Caco-2 (cell line): ENCODE measurements around the gene RGS13. TPM values are rescaled to one million over a fixed set of nuclear protein-coding genes. Genes with fewer than 3 reads are reported as not detected.

Experiments
- BruUV-seq: library from RNA; stranded (reverse); fragments of 400-500 nt; replicated peaks from 2 replicates; lab custom pipeline; 2021; lab: Mats Ljungman, UMichigan
- CTCF ChIA-PET: fragments of 300-600 bp; sonication (Branson Sonifier 250); formaldehyde crosslinking; loops from one replicate; lab custom pipeline; 2022; ENCODE audit warnings: antibody characterized with exemption; lab: Charles Lee
- POLR2A ChIA-PET: fragments of 300-600 bp; sonication (Branson Sonifier 250); formaldehyde crosslinking; loops from one replicate; lab custom pipeline; 2022; ENCODE audit warnings: antibody characterized with exemption; lab: Charles Lee
- DNase-seq, 2 experiments: peaks; one replicate each; pipeline versions ENCODE4 v3.0.0 to v3.0.0-alpha.2; 2020 to 2022
- H3K27me3 ChIP-seq: replicated peaks from 2 replicates; pipeline ENCODE4 v1.6.0; 2011; ENCODE audit warnings: low read length; ENCODE audit not compliant: control insufficient read depth, insufficient read depth
- H3K36me3 ChIP-seq: 2 replicates; pipeline ENCODE4 v1.5.1; 2011; ENCODE audit warnings: low read length; ENCODE audit not compliant: control insufficient read depth, insufficient read depth
- H3K4me1 ChIP-seq: fragments of 250-450 bp; sonication (Bioruptor Pico); 2 replicates; pipeline ENCODE4 v1.5.1; 2020; ENCODE audit warnings: mild to moderate bottlenecking
- H3K4me3 ChIP-seq: 2 replicates; pipeline ENCODE4 v1.5.1; 2011; ENCODE audit warnings: low read depth, mild to moderate bottlenecking, control low read depth, low read length
- H3K9me3 ChIP-seq: fragments of 250-450 bp; sonication (Bioruptor Pico); 2 replicates; pipeline ENCODE4 v1.5.1; 2020; ENCODE audit warnings: mild to moderate bottlenecking, moderate library complexity
- H3K27ac Mint-ChIP-seq: one replicate; pipeline ENCODE4 v1.8.0; 2022; ENCODE audit warnings: mixed read lengths; ENCODE audit not compliant: unreplicated experiment
- H3K27me3 Mint-ChIP-seq: one replicate; pipeline ENCODE4 v1.8.0; 2022; ENCODE audit warnings: mixed read lengths; ENCODE audit not compliant: insufficient read depth, unreplicated experiment
- H3K36me3 Mint-ChIP-seq: one replicate; pipeline ENCODE4 v1.8.0; 2022; ENCODE audit warnings: mild to moderate bottlenecking, mixed read lengths; ENCODE audit not compliant: insufficient read depth, unreplicated experiment
- H3K4me1 Mint-ChIP-seq: one replicate; pipeline ENCODE4 v1.8.0; 2022; ENCODE audit warnings: low read depth, mixed read lengths; ENCODE audit not compliant: unreplicated experiment
- H3K4me3 Mint-ChIP-seq: one replicate; pipeline ENCODE4 v1.8.0; 2022; ENCODE audit warnings: mild to moderate bottlenecking, moderate library complexity, mixed read lengths; ENCODE audit not compliant: unreplicated experiment
- H3K9me3 Mint-ChIP-seq: one replicate; pipeline ENCODE4 v1.8.0; 2022; ENCODE audit warnings: mixed read lengths; ENCODE audit not compliant: unreplicated experiment
- CTCF ChIP-seq, 2 experiments: fragments of 200-600 bp in 1 of 2; IDR thresholded peaks; 1 replicate in 1 of 2; 2 replicates in 1 of 2; pipeline versions ENCODE4 v1.5.1 to v1.8.0; 2011 to 2022; ENCODE audit warnings: antibody characterized with exemption in 1 of 2, control low read depth in 1 of 2, inconsistent platforms in 1 of 2, low read depth in 1 of 2, low read length in 1 of 2, mild to moderate bottlenecking in 1 of 2, moderate library complexity in 1 of 2; ENCODE audit not compliant: insufficient read depth in 1 of 2, severe bottlenecking in 1 of 2, unreplicated experiment in 1 of 2
- intact Hi-C: fragments of 100-400 bp; cut with micrococcal nuclease; formaldehyde crosslinking; loops from one replicate; pipeline ENCODE4 v1.10.0; 2022; ENCODE audit not compliant: unreplicated experiment
- total RNA-seq: library from RNA; stranded (reverse); gene quantifications from 2 replicates; pipeline ENCODE4 v1.2.3, GENCODE V29; 2022

Gene RGS13
- total RNA-seq, 1 experiment from 2014 or later, result not detected

- Mint-ChIP-seq H3K27ac (no peak overlapping the region), H3K36me3 (no peaks in the 10 kb centered on the region), H3K4me3 (no peak overlapping the region), H3K27me3 (peaks cover 3% of the 10 kb centered on the region), H3K9me3 (no peaks in the 10 kb centered on the region), H3K4me1 (no peaks in the 10 kb centered on the region)
- ChIA-PET POLR2A (no interaction called here), CTCF (no interaction called here)
- H3K4me3 ChIP-seq, result no peak overlapping the region
- H3K27me3 ChIP-seq, result no peaks in the 10 kb centered on the region
- H3K4me1 ChIP-seq, result no peaks in the 10 kb centered on the region
- TF ChIP-seq CTCF (IDR thresholded peaks at IDR 0.05; ENCODE audit: insufficient read depth in 1 of 2, low read depth in 1 of 2, low read length in 1 of 2, severe bottlenecking in 1 of 2, unreplicated experiment in 1 of 2), result no peak
- no peaks in the 10 kb centered on the region for H3K36me3 ChIP-seq
- intact Hi-C loops, result no loop called here
- DNase-seq, result no peak
- no TSS peak for BruUV-seq
- H3K9me3 ChIP-seq, result 0 out of 2 replicates have a peak, but pooled peaks cover 4% of the 10 kb centered on the region
Observed at GRCh38 chr1:192657760-192658159, 21.8 kb downstream of the RGS13 start.

- Histone ChIP-seq H3K27me3 (no peaks in the 10 kb centered on the region), H3K9me3 (0 out of 2 replicates have a peak, but pooled peaks cover 4% of the 10 kb centered on the region), H3K4me3 (no peak overlapping the region), H3K36me3 (no peaks in the 10 kb centered on the region), H3K4me1 (no peaks in the 10 kb centered on the region)
- Mint-ChIP-seq H3K9me3 (no peaks in the 10 kb centered on the region), H3K36me3 (no peaks in the 10 kb centered on the region), H3K4me1 (no peaks in the 10 kb centered on the region), H3K27me3 (peaks cover 3% of the 10 kb centered on the region), H3K4me3 (no peak overlapping the region), H3K27ac (no peak overlapping the region)
- no TSS peak for BruUV-seq
- ChIA-PET CTCF (no interaction called here), POLR2A (no interaction called here)
- DNase-seq, result no peak
- intact Hi-C loops, result no loop called here
- no peak for TF ChIP-seq CTCF (IDR thresholded peaks at IDR 0.05; ENCODE audit: insufficient read depth in 1 of 2, low read depth in 1 of 2, low read length in 1 of 2, severe bottlenecking in 1 of 2, unreplicated experiment in 1 of 2)
Observed at GRCh38 chr1:192658255-192658654, 22.3 kb downstream of the RGS13 start.

- no TSS peak for BruUV-seq
- no peaks in the 10 kb centered on the region for H3K9me3 Mint-ChIP-seq
- peaks cover 2% of the 10 kb centered on the region for H3K27me3 Mint-ChIP-seq
- ChIA-PET POLR2A (no interaction called here), CTCF (no interaction called here)
- no peaks in the 10 kb centered on the region for H3K36me3 ChIP-seq
- TF ChIP-seq CTCF (IDR thresholded peaks at IDR 0.05; ENCODE audit: insufficient read depth in 1 of 2, low read depth in 1 of 2, low read length in 1 of 2, severe bottlenecking in 1 of 2, unreplicated experiment in 1 of 2), result no peak
- H3K4me1 ChIP-seq, result no peaks in the 10 kb centered on the region
- H3K36me3 Mint-ChIP-seq, result no peaks in the 10 kb centered on the region
- no peaks in the 10 kb centered on the region for H3K4me1 Mint-ChIP-seq
- H3K4me3 Mint-ChIP-seq, result no peak overlapping the region
- H3K27me3 ChIP-seq, result no peaks in the 10 kb centered on the region
- no peak for DNase-seq
- no peak overlapping the region for H3K4me3 ChIP-seq
- no peak overlapping the region for H3K27ac Mint-ChIP-seq
- 0 out of 2 replicates have a peak, but pooled peaks cover 4% of the 10 kb centered on the region for H3K9me3 ChIP-seq
- intact Hi-C loops, result no loop called here
Observed at GRCh38 chr1:192660613-192661012, 24.7 kb downstream of the RGS13 start.
